K562 (cell line): ENCODE data around the gene KIF20A. TPM values are rescaled to one million over a fixed set of nuclear protein-coding genes. Genes with fewer than 3 reads are reported as not detected.

Experiments
- ATAC-seq: fragments of 200-7000 bp; cut with Tn5 transposase; 3 replicates; pipeline ENCODE4 v1.9.1; 2020; ENCODE audit warnings: moderate library complexity
- BruUV-seq: library from RNA; stranded (reverse); fragments of 400-500 nt; replicated peaks from 2 replicates; lab custom pipeline; 2021; lab: Mats Ljungman, UMichigan
- CTCF ChIA-PET: fragments of 300-600 bp; formaldehyde crosslinking; extraction: SDS; loops from one replicate; lab custom pipeline; 2021; ENCODE audit warnings: low intra/inter-chr PET ratio; lab: Yijun Ruan, JAX
- POLR2A ChIA-PET: fragments of 300-600, 350-650 bp; sonication (Branson Sonifier 250); formaldehyde crosslinking; extraction: SDS; loops from one replicate; lab custom pipeline; 2021; ENCODE audit warnings: antibody characterized with exemption, inconsistent platforms; lab: Yijun Ruan, JAX
- DNase-seq, 4 experiments: peaks; one replicate each; pipeline versions ENCODE4 v3.0.0 to v3.0.0-alpha.2; 2011 to 2018; ENCODE audit warnings: low spot score in 3 of 4, mixed read lengths in 3 of 4; ENCODE audit errors: extremely low read depth in 1 of 4
- FAIRE-seq: peaks from 2 replicates; lab custom pipeline; 2011; peaks lifted over from hg19 to GRCh38; lab: Jason Lieb, UNC
- H2AFZ ChIP-seq: 2 replicates; pipeline ENCODE4 v1.6.0; 2011; ENCODE audit warnings: low read depth, low read length, control low read depth, inconsistent platforms
- H3K27ac ChIP-seq: fragments of 200-600 bp; 3 replicates; pipeline ENCODE4 v1.8.0; 2011; ENCODE audit warnings: low read depth, mild to moderate bottlenecking, control low read depth, inconsistent platforms, low read length, moderate library complexity, mixed read lengths; ENCODE audit errors: extremely low read depth
- H3K27me3 ChIP-seq, 2 experiments: fragments of 300-600 bp in 1 of 2; 2 replicates in 1 of 2; 3 replicates in 1 of 2; pipeline versions ENCODE4 v1.6.0 to v1.8.0; 2011; ENCODE audit warnings: inconsistent platforms in 2 of 2, low read length in 2 of 2, mild to moderate bottlenecking in 1 of 2, mixed read lengths in 1 of 2, moderate library complexity in 1 of 2; ENCODE audit not compliant: control insufficient read depth in 2 of 2, insufficient read depth in 2 of 2
- H3K36me3 ChIP-seq: fragments of 300-600 bp; 3 replicates; pipeline ENCODE4 v1.8.0; 2011; ENCODE audit warnings: mild to moderate bottlenecking, low read length, inconsistent platforms; ENCODE audit not compliant: control insufficient read depth, insufficient read depth
- H3K4me1 ChIP-seq, 2 experiments: fragments of 200-600 bp in 1 of 2; replicated peaks in 1 of 2; 2 replicates in 1 of 2; 3 replicates in 1 of 2; pipeline versions ENCODE4 v1.5.1 to v1.8.0; 2011; ENCODE audit warnings: inconsistent platforms in 2 of 2, low read length in 2 of 2, mild to moderate bottlenecking in 1 of 2, mixed read lengths in 1 of 2, moderate library complexity in 1 of 2; ENCODE audit not compliant: control insufficient read depth in 2 of 2, insufficient read depth in 2 of 2
- H3K4me2 ChIP-seq: 2 replicates; pipeline ENCODE4 v1.6.1; 2011; ENCODE audit warnings: low read length, control low read depth, inconsistent platforms, mixed read lengths; ENCODE audit not compliant: insufficient read depth
- H3K4me3 ChIP-seq: fragments of 200-600 bp; sonication (generic), shearing (Covaris generic); 2 replicates; pipeline ENCODE4 v1.5.1; 2016; ENCODE audit warnings: control low read depth, inconsistent platforms
- H3K79me2 ChIP-seq: fragments of 200-600 bp; 3 replicates; pipeline ENCODE4 v1.8.0; 2011; ENCODE audit warnings: low read length, inconsistent platforms; ENCODE audit not compliant: control insufficient read depth, insufficient read depth
- H3K9ac ChIP-seq, 2 experiments: 2 replicates each; pipeline versions ENCODE4 v1.6.0 to v1.6.1; 2011; ENCODE audit warnings: low read depth in 2 of 2, low read length in 2 of 2, control low read depth in 1 of 2, inconsistent platforms in 1 of 2, mild to moderate bottlenecking in 1 of 2, mixed read lengths in 1 of 2; ENCODE audit not compliant: insufficient read depth in 1 of 2
- H3K9me1 ChIP-seq: one replicate; pipeline ENCODE4 v1.6.0; 2011; ENCODE audit warnings: inconsistent platforms, mild to moderate bottlenecking, low read length, moderate library complexity; ENCODE audit not compliant: control insufficient read depth, insufficient read depth
- H3K9me3 ChIP-seq: replicated peaks from 2 replicates; pipeline ENCODE4 v1.5.1; 2011; ENCODE audit warnings: low read depth, low read length, inconsistent platforms; ENCODE audit not compliant: control insufficient read depth, insufficient read depth
- H4K20me1 ChIP-seq: replicated peaks from 2 replicates; pipeline ENCODE4 v1.6.1; 2011; ENCODE audit warnings: low read length, inconsistent platforms, mixed read lengths; ENCODE audit not compliant: control insufficient read depth, insufficient read depth
- CEBPG ChIP-seq, 3 experiments: fragments of 200-800 bp in 1 of 3; sonication (Bioruptor generic) in 1 of 3; sonication (generic) in 1 of 3; formaldehyde crosslinking in 1 of 3; IDR thresholded peaks in 2 of 3; conservative IDR thresholded peaks in 1 of 3; 2 replicates each; pipeline versions ENCODE4 v1.6.1 to v1.8.0; 2016 to 2022; ENCODE audit warnings: missing compliant biosample characterization in 2 of 3, missing genetic modification characterization in 2 of 3, mild to moderate bottlenecking in 1 of 3, missing genetic modification reagents in 1 of 3
- CTBP1 ChIP-seq: fragments of 450-650 bp; IDR thresholded peaks from 2 replicates; pipeline ENCODE4 v1.6.1; 2016; ENCODE audit warnings: borderline replicate concordance
- NBN ChIP-seq: fragments of 450-650 bp; IDR thresholded peaks from 2 replicates; pipeline ENCODE4 v1.6.1; 2016; ENCODE audit warnings: low read depth, mild to moderate bottlenecking
- POLR2G ChIP-seq: fragments of 200-400 bp; formaldehyde crosslinking; IDR thresholded peaks from 2 replicates; pipeline ENCODE4 v1.6.1; 2017; ENCODE audit warnings: low read depth, mild to moderate bottlenecking, antibody characterized with exemption, low read length, moderate library complexity
- RB1 ChIP-seq: fragments of 450-650 bp; IDR thresholded peaks from 2 replicates; pipeline ENCODE4 v1.6.1; 2017; ENCODE audit warnings: low read depth, mild to moderate bottlenecking
- SMC3 ChIP-seq: conservative IDR thresholded peaks from 2 replicates; pipeline ENCODE4 v1.6.1; 2011; ENCODE audit warnings: low read depth, low read length, improper control_type of control experiment; ENCODE audit not compliant: insufficient read depth
- SP1 ChIP-seq: sonication (generic); formaldehyde crosslinking; IDR thresholded peaks from 2 replicates; pipeline ENCODE4 v1.8.1; 2022; ENCODE audit warnings: mild to moderate bottlenecking, missing genetic modification reagents
- ZBTB17 ChIP-seq: fragments of 450-650 bp; formaldehyde crosslinking; IDR thresholded peaks from 2 replicates; pipeline ENCODE4 v1.4.0; 2020; ENCODE audit warnings: mild to moderate bottlenecking
- WGBS: fragments of 100-300 bp; shearing (Covaris generic); methylation state at CpG from one replicate; pipeline ENCODE4 v1.1.6; 2016; ENCODE audit warnings: low coverage, mixed read lengths; ENCODE audit not compliant: insufficient coverage; ENCODE audit errors: missing lambda C conversion rate; 5-methylcytosine and 5-hydroxymethylcytosine counted together
- in situ Hi-C: fragments of 300-500 bp; cut with MboI; formaldehyde crosslinking; loops from 4 replicates; pipeline ENCODE4 v1.15.0; 2018; ENCODE audit warnings: inconsistent platforms, mixed read lengths
- intact Hi-C: fragments of 100-400 bp; cut with micrococcal nuclease; formaldehyde crosslinking; loops from 2 replicates; pipeline ENCODE4 v1.14.2; 2022
- polyA plus RNA-seq, 8 experiments: library from polyadenylated mRNA; depleted of rRNA in 4 of 8; stranded (reverse) in 5 of 8; unstranded in 3 of 8; fragments of >200 nt; fragmentation: Nextera tagmentation in 2 of 8; fragmentation: Illumina TruSeq in 1 of 8; extraction: Ambion mirVana in 2 of 8; extraction: Trizol in 1 of 8; gene quantifications; 2 replicates each; pipeline versions ENCODE4 v1.2.1 to v1.2.3, GENCODE V29; 2011 to 2014; ENCODE audit warnings: inconsistent platforms in 1 of 8, missing spikeins in 1 of 8
- total RNA-seq, 7 experiments: library from RNA; depleted of rRNA in 6 of 7; stranded (reverse); fragments of >200 nt in 6 of 7; fragmentation: Illumina TruSeq in 2 of 7; extraction: Trizol in 2 of 7; gene quantifications; 2 replicates each; pipeline versions ENCODE4 v1.2.1 to v1.2.3, GENCODE V29; 2011 to 2021; ENCODE audit warnings: low replicate concordance in 1 of 7
- TF ChIP-seq, protein P1 (sequence below): IDR thresholded peaks from 2 replicates; pipeline ENCODE4 v1.6.1; 2012; ENCODE audit warnings: low read depth, low read length, improper control_type of control experiment, borderline replicate concordance
- TF ChIP-seq, protein P2 (sequence below), 2 experiments: fragments of 450-650 bp; formaldehyde crosslinking in 1 of 2; IDR thresholded peaks; 2 replicates each; pipeline versions ENCODE4 v1.4.0 to v1.6.1; 2014 to 2020; ENCODE audit warnings: mild to moderate bottlenecking in 2 of 2, borderline replicate concordance in 1 of 2, low read depth in 1 of 2

The KIF20A gene
- total and polyA plus RNA-seq, 9 of the 15 experiments (the other 6 are each of a cell fraction or from before 2014, with no cell fraction given), result 36.8 to 61.2 (median 55.5) TPM

DNA sequence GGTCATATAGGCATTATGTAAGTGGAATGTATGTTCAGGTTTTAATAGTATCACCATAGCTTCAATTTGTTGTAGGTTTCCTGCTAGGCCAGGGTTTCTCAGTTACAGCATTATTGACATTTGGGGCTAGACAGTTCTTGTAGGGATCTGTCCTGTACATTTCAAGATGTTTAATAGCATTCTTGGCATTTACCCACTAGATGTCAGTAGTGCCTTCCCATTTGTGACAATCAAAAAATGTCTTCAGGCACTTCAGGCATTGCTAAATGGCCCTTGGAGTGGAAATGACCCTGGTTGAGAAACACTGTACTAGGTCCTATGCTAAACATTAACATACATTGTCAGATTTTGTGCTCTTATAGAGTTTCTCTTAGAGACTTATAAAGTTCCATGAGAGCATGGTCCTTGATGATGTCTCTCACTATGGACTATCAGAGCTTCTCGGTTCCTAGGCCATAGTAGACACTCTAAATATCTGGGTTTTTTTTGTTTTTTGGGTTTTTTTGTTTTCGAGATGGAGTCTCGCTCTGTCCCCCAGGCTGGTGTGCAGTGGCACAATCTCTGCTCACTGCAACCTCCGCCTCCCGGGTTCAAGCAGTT, 1.4 kb downstream of the KIF20A start:
- H3K36me3 ChIP-seq, result peaks cover 61% of the 10 kb centered on the region
- H3K4me3 ChIP-seq, result peak overlapping the region; percentile 63
- no TSS peak for BruUV-seq
- POLR2A ChIA-PET, result interaction anchor here (0.8 to 4.6 kb wide), 7 partner anchors 8 to 367 kb away, joined by 3 to 31 read pairs (median 3); no protein-coding TSS in a partner anchor
- H3K9me1 ChIP-seq, result no peaks in the 10 kb centered on the region
- peak overlapping the region; percentile 99 for H3K27ac ChIP-seq
- peak overlapping the region; percentile 95 for H3K4me2 ChIP-seq
- peaks cover 4 to 5% of the 10 kb centered on the region in 2 experiments; a peak in 2 of 5 replicates for H3K4me1 ChIP-seq
- peak; percentile 84 for FAIRE-seq
- in situ Hi-C loops (loop anchor here (5.0 to 25.0 kb wide), 2 partner anchors 102 to 232 kb away; no protein-coding TSS in a partner anchor), intact Hi-C loops (loop anchor here (1.0 to 5.0 kb wide), 4 partner anchors 103 to 323 kb away; partner anchors contain the start of gene KDM3B)
- peak; percentile 62 for ATAC-seq
- peak; percentile 45 to 79 (median 53) for DNase-seq
- H3K9me3 ChIP-seq, result no peaks in the 10 kb centered on the region
- CTCF ChIA-PET, result interaction anchor here (0.6 to 2.2 kb wide), 4 partner anchors 42 to 636 kb away, joined by 3 to 10 read pairs (median 4); no protein-coding TSS in a partner anchor
- H4K20me1 ChIP-seq, result no peaks in the 10 kb centered on the region
- peaks cover 51% of the 10 kb centered on the region for H3K79me2 ChIP-seq
- 58% methylated on average over 5 of the region's 5 CpGs for WGBS
- H3K9ac ChIP-seq, result peak overlapping the region in 1 of 2 experiments; percentile 97; a peak in 2 of 4 replicates
- no peaks in the 10 kb centered on the region for H3K27me3 ChIP-seq
- peak overlapping the region; percentile 28; the same call in 1 of the 2 replicates for H2AFZ ChIP-seq
- TF ChIP-seq POLR2G (peak; percentile 25; the same call in 1 of the 2 replicates), ZBTB17 (CRISPR knock-in tag) (no peak), RB1 (0 out of 2 replicates have a peak, but pooled peaks have one; percentile 33), CEBPG (CRISPR knock-in tag; IDR thresholded peaks at IDR 0.05) (no peak), CEBPG (tag; conservative IDR thresholded peaks at IDR 0.05 in 1 of 2, IDR thresholded peaks at IDR 0.05 in 1 of 2) (peak; percentile 37 to 43; a peak in 1 of 4 replicates), SP1 (CRISPR knock-in tag) (peak; percentile 40; the same call in 1 of the 2 replicates), CTBP1 (no peak), SMC3 (peak; percentile 56), NBN (no peak; the same call in 1 of the 2 replicates)
- TF ChIP-seq, protein P1, sequence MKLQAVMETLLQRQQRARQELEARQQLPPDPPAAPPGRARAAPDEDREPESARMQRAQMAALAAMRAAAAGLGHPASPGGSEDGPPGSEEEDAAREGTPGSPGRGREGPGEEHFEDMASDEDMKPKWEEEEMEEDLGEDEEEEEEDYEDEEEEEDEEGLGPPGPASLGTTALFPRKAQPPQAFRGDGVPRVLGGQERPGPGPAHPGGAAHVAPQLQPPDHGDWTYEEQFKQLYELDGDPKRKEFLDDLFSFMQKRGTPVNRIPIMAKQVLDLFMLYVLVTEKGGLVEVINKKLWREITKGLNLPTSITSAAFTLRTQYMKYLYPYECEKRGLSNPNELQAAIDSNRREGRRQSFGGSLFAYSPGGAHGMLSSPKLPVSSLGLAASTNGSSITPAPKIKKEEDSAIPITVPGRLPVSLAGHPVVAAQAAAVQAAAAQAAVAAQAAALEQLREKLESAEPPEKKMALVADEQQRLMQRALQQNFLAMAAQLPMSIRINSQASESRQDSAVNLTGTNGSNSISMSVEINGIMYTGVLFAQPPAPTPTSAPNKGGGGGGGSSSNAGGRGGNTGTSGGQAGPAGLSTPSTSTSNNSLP, result peak; percentile 99
- TF ChIP-seq, protein P2, sequence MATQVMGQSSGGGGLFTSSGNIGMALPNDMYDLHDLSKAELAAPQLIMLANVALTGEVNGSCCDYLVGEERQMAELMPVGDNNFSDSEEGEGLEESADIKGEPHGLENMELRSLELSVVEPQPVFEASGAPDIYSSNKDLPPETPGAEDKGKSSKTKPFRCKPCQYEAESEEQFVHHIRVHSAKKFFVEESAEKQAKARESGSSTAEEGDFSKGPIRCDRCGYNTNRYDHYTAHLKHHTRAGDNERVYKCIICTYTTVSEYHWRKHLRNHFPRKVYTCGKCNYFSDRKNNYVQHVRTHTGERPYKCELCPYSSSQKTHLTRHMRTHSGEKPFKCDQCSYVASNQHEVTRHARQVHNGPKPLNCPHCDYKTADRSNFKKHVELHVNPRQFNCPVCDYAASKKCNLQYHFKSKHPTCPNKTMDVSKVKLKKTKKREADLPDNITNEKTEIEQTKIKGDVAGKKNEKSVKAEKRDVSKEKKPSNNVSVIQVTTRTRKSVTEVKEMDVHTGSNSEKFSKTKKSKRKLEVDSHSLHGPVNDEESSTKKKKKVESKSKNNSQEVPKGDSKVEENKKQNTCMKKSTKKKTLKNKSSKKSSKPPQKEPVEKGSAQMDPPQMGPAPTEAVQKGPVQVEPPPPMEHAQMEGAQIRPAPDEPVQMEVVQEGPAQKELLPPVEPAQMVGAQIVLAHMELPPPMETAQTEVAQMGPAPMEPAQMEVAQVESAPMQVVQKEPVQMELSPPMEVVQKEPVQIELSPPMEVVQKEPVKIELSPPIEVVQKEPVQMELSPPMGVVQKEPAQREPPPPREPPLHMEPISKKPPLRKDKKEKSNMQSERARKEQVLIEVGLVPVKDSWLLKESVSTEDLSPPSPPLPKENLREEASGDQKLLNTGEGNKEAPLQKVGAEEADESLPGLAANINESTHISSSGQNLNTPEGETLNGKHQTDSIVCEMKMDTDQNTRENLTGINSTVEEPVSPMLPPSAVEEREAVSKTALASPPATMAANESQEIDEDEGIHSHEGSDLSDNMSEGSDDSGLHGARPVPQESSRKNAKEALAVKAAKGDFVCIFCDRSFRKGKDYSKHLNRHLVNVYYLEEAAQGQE (IDR thresholded peaks at IDR 0.05; ENCODE audit: borderline replicate concordance), result peak; percentile 56; the same call in 1 of the 2 replicates
- TF ChIP-seq, protein P2 (CRISPR knock-in tag; IDR thresholded peaks at IDR 0.05; ENCODE audit: low read depth), result no peak
